Thymus (tissue), 11 donors: ENCODE results near the gene ITGA3. TPM values are rescaled to one million over a fixed set of nuclear protein-coding genes. Genes with fewer than 3 reads are reported as not detected.

Source experiments
- DNase-seq, 9 donors: peaks; one replicate each; pipeline ENCODE4 v3.0.0-alpha.2; 2013; ENCODE audit warnings: low spot score in 9 of 9, low read depth in 6 of 9, missing footprints in 1 of 9
- H3K27ac ChIP-seq, 2 donors: one replicate each; pipeline ENCODE4 v1.5.1; 2013; ENCODE audit warnings: control low read depth in 1 of 2, low read depth in 1 of 2, low read length in 1 of 2, mild to moderate bottlenecking in 1 of 2, moderate library complexity in 1 of 2
- H3K27me3 ChIP-seq, 2 donors: one replicate each; pipeline ENCODE4 v1.5.1; 2013; ENCODE audit warnings: low read length in 1 of 2; ENCODE audit not compliant: control insufficient read depth in 2 of 2, insufficient read depth in 1 of 2
- H3K36me3 ChIP-seq, 2 donors: one replicate each; pipeline ENCODE4 v1.5.1; 2013; ENCODE audit warnings: low read length in 1 of 2, mild to moderate bottlenecking in 1 of 2, moderate library complexity in 1 of 2; ENCODE audit not compliant: control insufficient read depth in 2 of 2, insufficient read depth in 2 of 2
- H3K4me1 ChIP-seq, 2 donors: one replicate each; pipeline ENCODE4 v1.5.1; 2013; ENCODE audit warnings: low read length in 2 of 2; ENCODE audit not compliant: control insufficient read depth in 2 of 2, insufficient read depth in 2 of 2
- H3K4me3 ChIP-seq, 2 donors: one replicate each; pipeline ENCODE4 v1.5.1; 2013; ENCODE audit warnings: low read length in 2 of 2, control low read depth in 1 of 2, mild to moderate bottlenecking in 1 of 2
- H3K9me3 ChIP-seq, 2 donors: one replicate each; pipeline ENCODE4 v1.5.1; 2013; ENCODE audit warnings: low read length in 1 of 2, mild to moderate bottlenecking in 1 of 2; ENCODE audit not compliant: control insufficient read depth in 2 of 2, insufficient read depth in 1 of 2
- WGBS: extraction: QIAGEN DNeasy Blood & Tissue Kit; methylation state at CpG from one replicate; pipeline ENCODE4 v1.1.7; 2013; 5-methylcytosine and 5-hydroxymethylcytosine counted together
- polyA plus RNA-seq: library from polyadenylated mRNA; stranded (reverse); fragments of 200-250 nt; gene quantifications from one replicate; pipeline ENCODE4 v1.2.3, GENCODE V29; 2013
- total RNA-seq: library from RNA; stranded (reverse); fragments of 120-200 nt; gene quantifications from one replicate; pipeline ENCODE4 v1.2.4, GENCODE V29; 2013
- donor health status: healthy.

ITGA3 gene
- total and polyA plus RNA-seq, 2 donors = 9.1 to 27.7 TPM

- WGBS = 97% methylated on average over 17 of the region's 17 CpGs
- no peak overlapping the region for H3K4me3 ChIP-seq
- peaks cover 15 to 32% of the 10 kb centered on the region in 2 donors for H3K27me3 ChIP-seq
- peaks cover 0 to 1% of the 10 kb centered on the region in 2 donors for H3K9me3 ChIP-seq
- no peak overlapping the region for H3K27ac ChIP-seq
- no peak for DNase-seq
- H3K4me1 ChIP-seq = peaks cover 2 to 3% of the 10 kb centered on the region in 2 donors
- H3K36me3 ChIP-seq = peaks cover 19 to 33% of the 10 kb centered on the region in 2 donors
Measured at GRCh38 chr17:50112694-50113093, 56.8 kb downstream of the ITGA3 start.

DNA sequence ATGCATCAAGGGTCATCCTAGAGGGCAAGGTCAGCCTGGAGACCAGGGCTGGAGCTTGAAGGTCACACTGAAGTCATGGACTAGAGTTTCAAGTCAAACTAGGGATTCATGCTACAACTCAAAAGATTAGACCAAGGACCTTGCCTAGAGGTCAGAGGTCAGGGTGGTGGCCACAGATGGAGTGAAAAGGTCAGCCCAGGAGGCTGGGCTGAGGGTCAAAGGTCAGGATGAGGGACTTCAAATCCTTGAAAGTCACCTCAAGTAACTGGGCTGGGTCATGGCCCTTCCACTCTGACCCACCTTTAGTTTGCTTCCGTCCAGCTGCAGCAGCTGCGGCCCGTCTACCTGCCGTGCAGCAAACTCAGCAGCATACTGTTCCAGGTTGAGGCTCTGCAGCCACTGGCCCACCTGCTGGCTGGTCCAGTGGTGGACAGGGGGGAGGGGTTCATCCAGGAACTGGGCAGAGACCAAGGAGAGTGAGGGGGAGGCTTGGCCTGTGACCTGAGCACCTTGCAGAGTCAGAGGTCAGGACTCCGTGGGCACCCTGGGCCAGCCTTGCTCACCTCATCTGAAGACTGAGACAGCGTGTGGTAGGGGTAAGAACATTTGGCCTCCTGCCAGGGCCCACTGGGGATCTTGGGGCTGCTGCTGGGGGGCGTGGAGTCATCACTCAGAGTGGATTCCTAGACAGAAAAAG is 57.9 kb downstream of the ITGA3 start:
- H3K9me3 ChIP-seq = peaks cover 0 to 1% of the 10 kb centered on the region in 2 donors
- peaks cover 10 to 22% of the 10 kb centered on the region in 2 donors for H3K36me3 ChIP-seq
- H3K27me3 ChIP-seq = peaks cover 18 to 42% of the 10 kb centered on the region in 2 donors
- 92% methylated on average over 7 of the region's 7 CpGs for WGBS
- no peak overlapping the region for H3K4me3 ChIP-seq
- no peak overlapping the region for H3K27ac ChIP-seq
- DNase-seq = no peak
- peaks cover 2 to 4% of the 10 kb centered on the region in 2 donors for H3K4me1 ChIP-seq

DNA sequence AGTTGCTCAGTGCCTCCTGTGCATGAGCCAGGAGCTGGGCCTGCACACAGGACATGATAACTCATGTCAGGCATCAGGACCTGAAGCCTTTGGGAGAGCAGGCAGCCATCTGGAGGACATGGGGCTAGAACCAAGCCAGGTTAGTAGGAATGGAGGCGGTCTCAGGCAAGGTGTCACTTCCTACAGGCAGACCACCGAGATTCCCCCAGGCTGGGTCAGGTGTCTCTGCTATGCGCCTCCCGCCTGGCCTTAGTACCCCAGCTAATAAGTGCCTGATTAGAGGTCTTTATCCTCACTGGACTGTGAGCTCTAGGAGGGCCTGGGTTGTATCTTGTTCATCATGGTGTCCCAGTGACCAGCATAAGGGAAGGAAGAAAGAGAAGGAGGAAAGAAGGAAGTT is 58.5 kb downstream of the ITGA3 start:
- H3K4me3 ChIP-seq = no peak overlapping the region

GRCh38 chr17:50114849-50115357 is 59.0 kb downstream of the ITGA3 start:
- DNase-seq = peak in 2 of 9 donors; percentile 35 to 61
- Histone ChIP-seq H3K36me3 (peaks cover 4 to 11% of the 10 kb centered on the region in 2 donors), H3K27ac (no peak overlapping the region), H3K4me3 (no peak overlapping the region), H3K4me1 (peaks cover 2 to 4% of the 10 kb centered on the region in 2 donors), H3K9me3 (peaks cover 0 to 1% of the 10 kb centered on the region in 2 donors), H3K27me3 (peaks cover 26 to 52% of the 10 kb centered on the region in 2 donors)
- 38% methylated on average over 6 of the region's 6 CpGs for WGBS

More for the DNA sequence above, 58.5 kb downstream of the ITGA3 start:
- peaks cover 24 to 49% of the 10 kb centered on the region in 2 donors for H3K27me3 ChIP-seq
- peaks cover 6 to 16% of the 10 kb centered on the region in 2 donors for H3K36me3 ChIP-seq
- peaks cover 0 to 1% of the 10 kb centered on the region in 2 donors for H3K9me3 ChIP-seq
- DNase-seq = no peak
- WGBS = 89% methylated on average over 4 of the region's 4 CpGs
- H3K27ac ChIP-seq = no peak overlapping the region
- peaks cover 2 to 4% of the 10 kb centered on the region in 2 donors for H3K4me1 ChIP-seq

GRCh38 chr17:50115756-50116155 is 59.8 kb downstream of the ITGA3 start:
- Histone ChIP-seq H3K27ac (no peak overlapping the region), H3K9me3 (peaks cover 0 to 1% of the 10 kb centered on the region in 2 donors), H3K4me1 (peaks cover 2 to 4% of the 10 kb centered on the region in 2 donors), H3K27me3 (peaks cover 28 to 57% of the 10 kb centered on the region in 2 donors), H3K4me3 (no peak overlapping the region), H3K36me3 (peaks cover 2 to 4% of the 10 kb centered on the region in 2 donors)
- no peak for DNase-seq
- WGBS = 65% methylated on average over 17 of the region's 17 CpGs

DNA sequence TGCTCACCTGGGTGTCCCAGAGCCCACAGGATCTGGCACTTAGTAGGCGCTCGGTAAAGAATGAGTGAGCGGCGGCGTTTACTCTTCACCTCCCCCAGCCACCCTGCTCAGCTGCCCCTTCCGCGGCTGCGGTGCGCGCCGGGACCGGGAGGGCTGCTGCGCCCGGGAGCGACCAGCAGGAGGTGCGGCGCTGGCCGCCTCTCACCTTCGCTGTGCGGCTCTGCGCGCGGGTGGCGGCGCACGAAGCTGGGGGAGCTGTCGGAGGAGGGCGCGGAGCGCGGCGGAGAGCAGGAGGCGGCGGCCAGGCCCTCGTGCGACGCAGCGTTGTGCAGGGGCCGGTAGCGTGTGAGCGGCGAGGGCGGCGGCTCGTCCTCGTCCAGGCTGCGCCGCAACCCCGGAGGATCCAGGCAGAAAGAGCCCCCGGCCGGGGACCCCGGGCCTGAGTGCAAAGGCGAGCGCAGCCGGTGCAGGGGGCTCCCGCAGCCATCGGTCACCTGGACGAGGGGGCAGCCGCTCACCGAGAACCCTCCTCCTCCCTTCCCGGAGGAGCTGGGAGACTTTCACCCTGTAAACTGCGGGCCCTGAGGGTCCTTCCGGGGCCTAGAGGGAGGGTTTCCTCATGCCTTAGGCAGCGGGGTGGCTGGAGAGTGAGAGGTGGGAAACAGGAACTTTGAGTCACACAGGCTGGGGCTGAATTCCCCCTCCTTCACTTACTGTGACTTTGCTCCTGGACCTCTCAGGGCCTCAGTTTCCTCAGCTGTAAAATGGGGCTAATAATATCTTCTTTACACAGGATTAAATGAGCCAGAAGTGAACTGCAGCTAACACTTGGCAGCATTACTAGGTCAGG is 61.5 kb downstream of the ITGA3 start:
- Histone ChIP-seq H3K4me3 (peak overlapping the region in 1 of 2 donors; percentile 29), H3K4me1 (peaks cover 2 to 4% of the 10 kb centered on the region in 2 donors), H3K27me3 (peaks cover 28 to 61% of the 10 kb centered on the region in 2 donors), H3K36me3 (no peaks in the 10 kb centered on the region), H3K9me3 (peaks cover 0 to 1% of the 10 kb centered on the region in 2 donors), H3K27ac (no peak overlapping the region)
- WGBS = 3% methylated on average over 64 of the region's 64 CpGs
- DNase-seq = peak in 4 of 9 donors; percentile 29 to 68 (median 58)

GRCh38 chr17:50118076-50118827 is 62.3 kb downstream of the ITGA3 start:
- Histone ChIP-seq H3K27me3 (peaks cover 29 to 68% of the 10 kb centered on the region in 2 donors), H3K36me3 (no peaks in the 10 kb centered on the region), H3K4me3 (no peak overlapping the region), H3K4me1 (peaks cover 2 to 4% of the 10 kb centered on the region in 2 donors), H3K9me3 (peaks cover 0 to 1% of the 10 kb centered on the region in 2 donors), H3K27ac (no peak overlapping the region)
- DNase-seq = no peak
- WGBS = 91% methylated on average over 23 of the region's 23 CpGs

- Histone ChIP-seq H3K36me3 (no peaks in the 10 kb centered on the region), H3K9me3 (peaks cover 0 to 1% of the 10 kb centered on the region in 2 donors), H3K27me3 (peaks cover 30 to 70% of the 10 kb centered on the region in 2 donors), H3K4me3 (no peak overlapping the region), H3K27ac (no peak overlapping the region), H3K4me1 (peaks cover 2 to 4% of the 10 kb centered on the region in 2 donors)
- DNase-seq = no peak
- 96% methylated on average over 4 of the region's 4 CpGs for WGBS
Measured at GRCh38 chr17:50118828-50119218, 62.9 kb downstream of the ITGA3 start.
